HCT116 (cell line): ENCODE results near the gene GPR139. TPM values are rescaled to one million over a fixed set of nuclear protein-coding genes. Genes with fewer than 3 reads are reported as not detected.

Experiments
- ATAC-seq: fragments of 200-7000 bp; cut with Tn5 transposase; 2 replicates; pipeline ENCODE4 v1.9.1; 2020; ENCODE audit warnings: mild to moderate bottlenecking, moderate library complexity
- BruUV-seq: library from RNA; stranded (reverse); fragments of 400-500 nt; replicated peaks from 2 replicates; lab custom pipeline; 2021; lab: Mats Ljungman, UMichigan
- CTCF ChIA-PET: fragments of 300-600 bp; sonication (Branson Sonifier 250); formaldehyde crosslinking; loops from one replicate; lab custom pipeline; 2021; ENCODE audit warnings: antibody characterized with exemption; lab: Charles Lee
- POLR2A ChIA-PET: fragments of 300-600, 350-600 bp; sonication (Branson Sonifier 250); formaldehyde crosslinking; loops from one replicate; lab custom pipeline; 2021; ENCODE audit warnings: antibody characterized with exemption; lab: Charles Lee
- RAD21 ChIA-PET, 2 experiments: fragments of 300-600 bp; sonication (Branson Sonifier 250); formaldehyde crosslinking; loops; one replicate each; lab custom pipeline; 2023; ENCODE audit warnings: low total read pairs in 2 of 2; ENCODE audit not compliant: uncharacterized antibody in 2 of 2, unreplicated experiment in 2 of 2, low non-redundant PET in 1 of 2; lab: Charles Lee
- DNase-seq: peaks from one replicate; pipeline ENCODE4 v3.0.0-alpha.2; 2010; ENCODE audit warnings: low read depth, low spot score
- H2AFZ ChIP-seq: fragments of 200-600 bp; shearing (Covaris generic), sonication (generic); 2 replicates; pipeline ENCODE4 v1.6.1; 2017; ENCODE audit warnings: low read depth, mixed run types, mixed read lengths, antibody characterized with exemption, low read length; ENCODE audit not compliant: poor library complexity, severe bottlenecking
- H3K27ac ChIP-seq: 2 replicates; pipeline ENCODE4 v1.5.1; 2012; ENCODE audit warnings: low read depth, low read length
- H3K27me3 ChIP-seq: fragments of 200-600 bp; sonication (generic); 2 replicates; pipeline ENCODE4 v1.6.1; 2016; ENCODE audit warnings: mixed run types, low read length, mixed read lengths; ENCODE audit not compliant: insufficient read depth
- H3K36me3 ChIP-seq, 2 experiments: fragments of 200-500 bp in 1 of 2; fragments of 200-600 bp in 1 of 2; sonication (Bioruptor generic) in 1 of 2; sonication (generic) in 1 of 2; 2 replicates each; pipeline versions ENCODE4 v1.5.1 to v1.6.1; 2014 to 2016; ENCODE audit warnings: low read length in 2 of 2, inconsistent platforms in 1 of 2, mixed read lengths in 1 of 2, mixed run types in 1 of 2; ENCODE audit not compliant: insufficient read depth in 2 of 2, control insufficient read depth in 1 of 2
- H3K4me1 ChIP-seq, 2 experiments: fragments of 200-600 bp in 1 of 2; sonication (generic) in 1 of 2; 2 replicates each; pipeline versions ENCODE4 v1.5.1 to v1.6.1; 2012 to 2017; ENCODE audit warnings: low read length in 2 of 2, inconsistent platforms in 1 of 2, mild to moderate bottlenecking in 1 of 2, mixed read lengths in 1 of 2, mixed run types in 1 of 2, moderate library complexity in 1 of 2; ENCODE audit not compliant: insufficient read depth in 2 of 2, control insufficient read depth in 1 of 2
- H3K4me2 ChIP-seq: fragments of 200-600 bp; sonication (generic); 2 replicates; pipeline ENCODE4 v1.6.1; 2017; ENCODE audit warnings: mixed run types, low read length, mixed read lengths
- H3K4me3 ChIP-seq, 2 experiments: fragments of 200-600 bp in 1 of 2; sonication (generic) in 1 of 2; replicated peaks in 1 of 2; 2 replicates each; pipeline ENCODE4 v1.5.1; 2011 to 2016; ENCODE audit warnings: low read length in 2 of 2, control low read depth in 1 of 2, low read depth in 1 of 2, mild to moderate bottlenecking in 1 of 2, mixed read lengths in 1 of 2, mixed run types in 1 of 2
- H3K79me2 ChIP-seq: fragments of 200-600 bp; sonication (generic); 2 replicates; pipeline ENCODE4 v1.6.1; 2017; ENCODE audit warnings: mild to moderate bottlenecking, mixed run types, low read length, moderate library complexity, mixed read lengths; ENCODE audit not compliant: insufficient read depth
- H3K9ac ChIP-seq: fragments of 200-600 bp; sonication (generic); 2 replicates; pipeline ENCODE4 v1.6.1; 2016; ENCODE audit warnings: low read length, mixed read lengths
- H3K9me2 ChIP-seq: fragments of 200-600 bp; sonication (generic), shearing (Covaris generic); 2 replicates; pipeline ENCODE4 v1.6.1; 2017; ENCODE audit warnings: mixed run types, mild to moderate bottlenecking, moderate library complexity; ENCODE audit not compliant: insufficient read depth
- H3K9me3 ChIP-seq, 2 experiments: fragments of 200-500 bp in 1 of 2; fragments of 200-600 bp in 1 of 2; sonication (Bioruptor generic) in 1 of 2; sonication (generic) in 1 of 2; 2 replicates each; pipeline ENCODE4 v1.6.1; 2014 to 2017; ENCODE audit warnings: low read length in 2 of 2, mixed read lengths in 2 of 2, inconsistent platforms in 1 of 2, low read depth in 1 of 2, mild to moderate bottlenecking in 1 of 2, mixed run types in 1 of 2, moderate library complexity in 1 of 2; ENCODE audit not compliant: control insufficient read depth in 1 of 2, insufficient read depth in 1 of 2
- H4K20me1 ChIP-seq: fragments of 200-600 bp; sonication (generic), shearing (Covaris generic); 2 replicates; pipeline ENCODE4 v1.6.1; 2017; ENCODE audit warnings: mixed run types, mild to moderate bottlenecking, moderate library complexity; ENCODE audit not compliant: insufficient read depth
- CBX3 ChIP-seq: IDR thresholded peaks from 2 replicates; pipeline ENCODE4 v1.6.1; 2012; ENCODE audit warnings: low read depth
- CEBPB ChIP-seq: IDR thresholded peaks from 2 replicates; pipeline ENCODE4 v1.6.1; 2012; ENCODE audit warnings: low read depth
- EGR1 ChIP-seq: IDR thresholded peaks from 2 replicates; pipeline ENCODE4 v1.6.1; 2012; ENCODE audit warnings: low read depth
- ELF1 ChIP-seq: IDR thresholded peaks from 2 replicates; pipeline ENCODE4 v1.6.1; 2012; ENCODE audit warnings: low read depth, borderline replicate concordance
- EZH2 ChIP-seq: fragments of 200-600 bp; sonication (generic); IDR thresholded peaks from 2 replicates; pipeline ENCODE4 v1.6.1; 2017; ENCODE audit warnings: antibody characterized with exemption, mixed run types
- FOSL1 ChIP-seq: IDR thresholded peaks from 2 replicates; pipeline ENCODE4 v1.6.1; 2012; ENCODE audit warnings: low read depth
- POLR2A ChIP-seq: IDR thresholded peaks from 2 replicates; pipeline ENCODE4 v1.7.0; 2011; ENCODE audit warnings: borderline replicate concordance; ENCODE audit not compliant: insufficient read depth, insufficient read length; ENCODE audit errors: extremely low read depth
- POLR2AphosphoS5 ChIP-seq: IDR thresholded peaks from 2 replicates; pipeline ENCODE4 v1.6.1; 2011; ENCODE audit warnings: mild to moderate bottlenecking, low read depth, low read length, moderate library complexity
- SIN3A ChIP-seq: IDR thresholded peaks from 2 replicates; pipeline ENCODE4 v1.6.1; 2012; ENCODE audit warnings: low read depth
- SP1 ChIP-seq: IDR thresholded peaks from 2 replicates; pipeline ENCODE4 v1.6.1; 2012; ENCODE audit warnings: low read depth
- SRF ChIP-seq: IDR thresholded peaks from 2 replicates; pipeline ENCODE4 v1.6.1; 2012; ENCODE audit warnings: low read depth
- TCF7L2 ChIP-seq: IDR thresholded peaks from 2 replicates; pipeline ENCODE4 v1.7.0; 2011; ENCODE audit warnings: borderline replicate concordance, inconsistent platforms; ENCODE audit not compliant: insufficient read depth, insufficient read length; ENCODE audit errors: extremely low read depth
- YY1 ChIP-seq: IDR thresholded peaks from 2 replicates; pipeline ENCODE4 v1.6.1; 2011; ENCODE audit warnings: low read length, low read depth, moderate library complexity, mild to moderate bottlenecking; ENCODE audit not compliant: insufficient replicate concordance; ENCODE audit errors: extremely low read depth
- ZBTB33 ChIP-seq: IDR thresholded peaks from 2 replicates; pipeline ENCODE4 v1.6.1; 2011; ENCODE audit warnings: mild to moderate bottlenecking, low read length, moderate library complexity; ENCODE audit not compliant: insufficient replicate concordance; ENCODE audit errors: extremely low read depth
- ZFX ChIP-seq: fragments of 450-650 bp; IDR thresholded peaks from 2 replicates; pipeline ENCODE4 v1.6.1; 2017
- ZNF274 ChIP-seq: fragments of 200-500 bp; sonication (Bioruptor generic); IDR thresholded peaks from 2 replicates; pipeline ENCODE4 v1.6.1; 2014; ENCODE audit warnings: mild to moderate bottlenecking, low read depth, low read length, inconsistent platforms
- intact Hi-C: fragments of 100-400 bp; cut with micrococcal nuclease; formaldehyde crosslinking; loops from 2 replicates; pipeline ENCODE4 v1.10.0; 2022
- total RNA-seq: library from RNA; stranded (reverse); gene quantifications from one replicate; pipeline ENCODE4 v1.2.1, GENCODE V29; 2021; ENCODE audit not compliant: unreplicated experiment
- TF ChIP-seq, protein P1 (sequence below), 3 experiments: fragments of 200-600 bp in 1 of 3; sonication (generic) in 1 of 3; IDR thresholded peaks in 2 of 3; conservative IDR thresholded peaks in 1 of 3; 2 replicates each; pipeline ENCODE4 v1.5.1; 2012 to 2017; ENCODE audit warnings: low read depth in 2 of 3, low read length in 2 of 3, antibody characterized with exemption in 1 of 3, borderline replicate concordance in 1 of 3, control low read depth in 1 of 3, mild to moderate bottlenecking in 1 of 3, mixed read lengths in 1 of 3, mixed run types in 1 of 3, moderate library complexity in 1 of 3; ENCODE audit not compliant: insufficient read depth in 1 of 3
- TF ChIP-seq, protein P2 (sequence below): IDR thresholded peaks from 2 replicates; pipeline ENCODE4 v1.6.1; 2012
- TF ChIP-seq, protein P3 (sequence below): IDR thresholded peaks from 2 replicates; pipeline ENCODE4 v1.6.1; 2012
- TF ChIP-seq, protein P4 (sequence below): IDR thresholded peaks from 2 replicates; pipeline ENCODE4 v1.6.1; 2012; ENCODE audit warnings: low read depth

Gene GPR139
- total RNA-seq, 1 experiment from 2014 or later = not detected

DNA sequence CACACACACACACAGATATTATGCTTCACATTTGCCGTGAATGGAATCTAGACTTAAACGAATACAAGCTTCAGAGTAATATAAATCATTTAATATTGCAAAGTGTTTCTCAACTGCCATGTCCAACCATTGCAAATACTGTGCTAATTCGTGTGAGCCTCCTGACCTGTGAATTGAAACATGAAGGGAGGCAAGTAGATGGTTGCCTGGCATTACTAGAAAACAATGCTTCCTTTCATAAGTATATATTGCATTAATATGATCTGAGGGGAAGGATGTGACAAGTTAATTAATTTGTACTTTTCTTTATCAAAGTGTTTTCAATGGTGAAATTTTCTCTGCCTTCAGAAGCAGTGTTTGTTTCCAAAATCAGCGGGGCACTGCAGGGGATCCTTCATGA, 25.7 kb upstream of the GPR139 start:
- no peaks in the 10 kb centered on the region for H3K79me2 ChIP-seq
- POLR2A ChIA-PET = no interaction called here
- peaks cover 56% of the 10 kb centered on the region for H3K27me3 ChIP-seq
- DNase-seq = no peak
- H3K4me2 ChIP-seq = no peak overlapping the region
- no peak overlapping the region for H2AFZ ChIP-seq
- H3K4me1 ChIP-seq = no peaks in the 10 kb centered on the region
- BruUV-seq = no TSS peak
- no peak for ATAC-seq
- no peak overlapping the region for H3K27ac ChIP-seq
- RAD21 ChIA-PET = no interaction called here
- no peak for TF ChIP-seq ELF1
- TF ChIP-seq ZNF274 = no peak
- TF ChIP-seq SRF = no peak
- no peak for TF ChIP-seq FOSL1
- TF ChIP-seq POLR2A = no peak
- no peak for TF ChIP-seq CBX3
- TF ChIP-seq, protein P1, sequence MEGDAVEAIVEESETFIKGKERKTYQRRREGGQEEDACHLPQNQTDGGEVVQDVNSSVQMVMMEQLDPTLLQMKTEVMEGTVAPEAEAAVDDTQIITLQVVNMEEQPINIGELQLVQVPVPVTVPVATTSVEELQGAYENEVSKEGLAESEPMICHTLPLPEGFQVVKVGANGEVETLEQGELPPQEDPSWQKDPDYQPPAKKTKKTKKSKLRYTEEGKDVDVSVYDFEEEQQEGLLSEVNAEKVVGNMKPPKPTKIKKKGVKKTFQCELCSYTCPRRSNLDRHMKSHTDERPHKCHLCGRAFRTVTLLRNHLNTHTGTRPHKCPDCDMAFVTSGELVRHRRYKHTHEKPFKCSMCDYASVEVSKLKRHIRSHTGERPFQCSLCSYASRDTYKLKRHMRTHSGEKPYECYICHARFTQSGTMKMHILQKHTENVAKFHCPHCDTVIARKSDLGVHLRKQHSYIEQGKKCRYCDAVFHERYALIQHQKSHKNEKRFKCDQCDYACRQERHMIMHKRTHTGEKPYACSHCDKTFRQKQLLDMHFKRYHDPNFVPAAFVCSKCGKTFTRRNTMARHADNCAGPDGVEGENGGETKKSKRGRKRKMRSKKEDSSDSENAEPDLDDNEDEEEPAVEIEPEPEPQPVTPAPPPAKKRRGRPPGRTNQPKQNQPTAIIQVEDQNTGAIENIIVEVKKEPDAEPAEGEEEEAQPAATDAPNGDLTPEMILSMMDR (IDR thresholded peaks at IDR 0.05 in 2 of 3, conservative IDR thresholded peaks at IDR 0.05 in 1 of 3; ENCODE audit: borderline replicate concordance in 1 of 3, insufficient read depth in 1 of 3, low read depth in 2 of 3, low read length in 2 of 3) = no peak
- TF ChIP-seq SIN3A = no peak
- TF ChIP-seq ZFX = no peak
- no peak for TF ChIP-seq POLR2AphosphoS5
- TF ChIP-seq TCF7L2 = no peak
- TF ChIP-seq, protein P2, sequence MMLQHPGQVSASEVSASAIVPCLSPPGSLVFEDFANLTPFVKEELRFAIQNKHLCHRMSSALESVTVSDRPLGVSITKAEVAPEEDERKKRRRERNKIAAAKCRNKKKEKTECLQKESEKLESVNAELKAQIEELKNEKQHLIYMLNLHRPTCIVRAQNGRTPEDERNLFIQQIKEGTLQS = no peak
- no peak for TF ChIP-seq ZBTB33
- TF ChIP-seq, protein P3, sequence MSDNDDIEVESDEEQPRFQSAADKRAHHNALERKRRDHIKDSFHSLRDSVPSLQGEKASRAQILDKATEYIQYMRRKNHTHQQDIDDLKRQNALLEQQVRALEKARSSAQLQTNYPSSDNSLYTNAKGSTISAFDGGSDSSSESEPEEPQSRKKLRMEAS = no peak
- TF ChIP-seq EGR1 = no peak
- no peak for TF ChIP-seq CEBPB
- TF ChIP-seq, protein P4, sequence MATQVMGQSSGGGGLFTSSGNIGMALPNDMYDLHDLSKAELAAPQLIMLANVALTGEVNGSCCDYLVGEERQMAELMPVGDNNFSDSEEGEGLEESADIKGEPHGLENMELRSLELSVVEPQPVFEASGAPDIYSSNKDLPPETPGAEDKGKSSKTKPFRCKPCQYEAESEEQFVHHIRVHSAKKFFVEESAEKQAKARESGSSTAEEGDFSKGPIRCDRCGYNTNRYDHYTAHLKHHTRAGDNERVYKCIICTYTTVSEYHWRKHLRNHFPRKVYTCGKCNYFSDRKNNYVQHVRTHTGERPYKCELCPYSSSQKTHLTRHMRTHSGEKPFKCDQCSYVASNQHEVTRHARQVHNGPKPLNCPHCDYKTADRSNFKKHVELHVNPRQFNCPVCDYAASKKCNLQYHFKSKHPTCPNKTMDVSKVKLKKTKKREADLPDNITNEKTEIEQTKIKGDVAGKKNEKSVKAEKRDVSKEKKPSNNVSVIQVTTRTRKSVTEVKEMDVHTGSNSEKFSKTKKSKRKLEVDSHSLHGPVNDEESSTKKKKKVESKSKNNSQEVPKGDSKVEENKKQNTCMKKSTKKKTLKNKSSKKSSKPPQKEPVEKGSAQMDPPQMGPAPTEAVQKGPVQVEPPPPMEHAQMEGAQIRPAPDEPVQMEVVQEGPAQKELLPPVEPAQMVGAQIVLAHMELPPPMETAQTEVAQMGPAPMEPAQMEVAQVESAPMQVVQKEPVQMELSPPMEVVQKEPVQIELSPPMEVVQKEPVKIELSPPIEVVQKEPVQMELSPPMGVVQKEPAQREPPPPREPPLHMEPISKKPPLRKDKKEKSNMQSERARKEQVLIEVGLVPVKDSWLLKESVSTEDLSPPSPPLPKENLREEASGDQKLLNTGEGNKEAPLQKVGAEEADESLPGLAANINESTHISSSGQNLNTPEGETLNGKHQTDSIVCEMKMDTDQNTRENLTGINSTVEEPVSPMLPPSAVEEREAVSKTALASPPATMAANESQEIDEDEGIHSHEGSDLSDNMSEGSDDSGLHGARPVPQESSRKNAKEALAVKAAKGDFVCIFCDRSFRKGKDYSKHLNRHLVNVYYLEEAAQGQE = no peak
- TF ChIP-seq EZH2 = no peak
- no peak for TF ChIP-seq YY1
- TF ChIP-seq SP1 = no peak
- H3K9me3 ChIP-seq = no peaks in the 10 kb centered on the region
- no peaks in the 10 kb centered on the region for H4K20me1 ChIP-seq
- no peak overlapping the region for H3K4me3 ChIP-seq
- intact Hi-C loops = no loop called here
- no peak overlapping the region for H3K9ac ChIP-seq
- no peaks in the 10 kb centered on the region for H3K36me3 ChIP-seq
- CTCF ChIA-PET = no interaction called here
- no peaks in the 10 kb centered on the region for H3K9me2 ChIP-seq
